NCI-H1436 treated with DMSO at 0.1 percent for 48 hours (cell line): Measurements from ENCODE around the gene CFL1.

Experiments
- DNase-seq: peaks from one replicate; lab custom pipeline; 2025; lab: John Stamatoyannopoulos, UW

CFL1 gene

DNA sequence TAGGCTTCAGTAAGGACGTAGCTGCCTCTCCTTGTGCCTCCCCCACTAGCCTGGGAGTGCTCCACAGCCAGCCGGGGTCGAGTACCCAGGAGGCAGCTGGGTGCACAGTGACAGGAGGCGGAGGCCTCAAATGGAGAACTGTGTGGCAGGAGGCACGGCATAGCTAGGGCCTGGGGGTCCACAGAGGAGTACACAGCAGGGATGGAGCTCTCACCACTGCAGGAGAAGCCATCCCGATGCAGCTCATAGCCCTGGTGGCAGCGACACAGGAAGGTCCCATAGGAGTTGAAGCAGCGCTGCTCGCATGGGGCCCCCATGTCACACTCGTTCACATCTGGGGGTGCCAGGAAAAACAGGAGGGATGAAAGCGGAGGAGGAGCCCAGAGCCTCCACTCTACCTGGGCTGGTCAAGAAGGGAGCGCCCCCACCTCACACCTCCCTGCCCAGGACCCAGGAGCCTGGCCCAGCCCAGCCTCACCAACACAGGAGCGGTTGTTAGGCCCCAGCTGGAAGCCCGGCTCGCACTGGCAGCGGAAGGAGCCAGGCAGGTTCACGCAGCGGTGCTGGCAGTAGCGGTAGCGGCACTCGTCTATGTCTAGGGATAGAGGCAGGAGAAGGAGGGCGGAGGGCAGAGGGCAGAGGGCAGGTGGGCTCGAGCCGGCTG is 11.8 kb upstream of the CFL1 start:
- DNase-seq: no peak

DNA sequence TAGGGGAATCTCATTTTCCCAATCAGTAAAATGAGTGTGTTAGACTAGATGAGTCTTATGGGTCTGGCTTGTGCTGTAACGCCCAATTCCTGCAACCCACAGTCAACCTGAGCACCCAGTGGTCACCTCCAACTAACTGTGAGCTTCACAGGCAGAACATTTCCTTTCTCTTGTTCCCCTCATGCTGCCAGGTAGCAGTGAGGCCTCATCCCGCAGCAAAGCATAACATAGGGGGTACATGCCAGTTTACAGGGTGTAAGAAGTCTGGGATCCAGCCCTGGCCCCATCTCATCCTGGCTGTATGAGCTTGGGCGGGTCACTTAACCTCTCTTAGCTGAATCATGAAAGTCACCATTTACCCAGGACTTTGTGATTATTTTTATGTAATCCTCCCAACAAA is 10.9 kb upstream of the CFL1 start:
- DNase-seq: no peak

DNA sequence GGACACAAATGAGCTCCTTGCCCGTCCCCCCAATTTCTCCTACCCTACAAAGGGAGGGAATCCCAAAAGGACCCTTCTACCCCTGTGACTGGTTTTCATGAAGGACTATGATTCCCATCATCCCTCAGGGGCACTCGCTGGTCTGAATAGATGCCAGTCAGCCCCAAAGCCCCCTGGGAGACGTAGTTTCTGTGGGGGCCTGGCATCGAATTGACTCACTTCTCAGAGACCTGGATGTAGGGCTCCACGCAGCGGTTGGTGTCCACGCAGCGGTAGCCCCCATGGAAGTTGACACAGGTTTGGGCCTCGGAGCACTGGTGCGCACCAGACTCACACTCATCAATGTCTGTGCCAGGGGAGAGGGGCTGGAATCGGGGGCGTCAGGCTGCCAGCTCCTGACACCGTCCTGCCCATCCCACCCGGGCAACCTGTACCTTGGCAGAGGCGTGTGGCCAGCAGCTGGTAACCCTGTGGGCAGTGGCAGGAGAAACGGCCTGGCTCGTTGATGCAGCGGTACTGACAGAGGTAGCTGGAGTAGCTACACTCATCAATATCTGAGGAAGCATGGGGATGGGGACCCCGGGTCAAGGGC is 10.2 kb upstream of the CFL1 start:
- DNase-seq: no peak

DNA sequence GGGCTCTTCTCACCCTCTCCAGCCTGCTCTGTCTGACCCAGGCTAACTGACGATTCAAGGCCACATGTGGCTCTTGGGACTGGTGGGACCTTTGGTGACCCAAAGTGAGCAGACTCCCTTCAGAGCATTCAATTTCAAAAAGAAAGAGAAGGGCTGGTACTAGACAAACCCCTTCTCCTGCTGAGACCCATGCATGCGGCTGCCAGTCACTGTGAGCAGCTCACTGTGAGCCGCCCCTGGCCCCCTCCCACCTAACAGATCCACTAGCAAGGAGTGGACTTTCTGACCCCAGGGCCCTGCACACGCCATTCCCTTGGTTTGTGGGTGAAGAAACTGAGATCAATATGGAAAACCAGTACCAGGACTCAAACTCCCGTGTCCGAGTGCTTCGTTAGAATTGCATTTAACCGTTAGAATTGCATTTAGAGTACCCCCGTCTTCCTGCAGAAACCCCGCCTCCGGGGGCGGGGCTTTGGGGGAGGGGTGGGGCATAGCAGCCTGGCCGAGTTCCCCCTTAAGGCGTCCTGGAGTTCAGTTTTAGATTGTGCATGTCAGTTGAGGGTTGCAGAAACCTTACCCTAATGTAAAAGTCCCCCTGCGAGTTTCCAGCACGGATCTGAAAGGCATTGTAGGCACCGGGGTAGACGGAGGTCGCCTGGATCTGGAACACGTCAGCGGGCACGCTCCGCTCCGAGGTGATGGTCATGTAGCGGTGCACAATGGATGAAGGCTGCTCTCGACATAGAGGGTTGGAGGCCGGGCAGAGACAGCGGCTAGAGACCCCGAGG is 9.5 kb upstream of the CFL1 start:
- no peak for DNase-seq

DNA sequence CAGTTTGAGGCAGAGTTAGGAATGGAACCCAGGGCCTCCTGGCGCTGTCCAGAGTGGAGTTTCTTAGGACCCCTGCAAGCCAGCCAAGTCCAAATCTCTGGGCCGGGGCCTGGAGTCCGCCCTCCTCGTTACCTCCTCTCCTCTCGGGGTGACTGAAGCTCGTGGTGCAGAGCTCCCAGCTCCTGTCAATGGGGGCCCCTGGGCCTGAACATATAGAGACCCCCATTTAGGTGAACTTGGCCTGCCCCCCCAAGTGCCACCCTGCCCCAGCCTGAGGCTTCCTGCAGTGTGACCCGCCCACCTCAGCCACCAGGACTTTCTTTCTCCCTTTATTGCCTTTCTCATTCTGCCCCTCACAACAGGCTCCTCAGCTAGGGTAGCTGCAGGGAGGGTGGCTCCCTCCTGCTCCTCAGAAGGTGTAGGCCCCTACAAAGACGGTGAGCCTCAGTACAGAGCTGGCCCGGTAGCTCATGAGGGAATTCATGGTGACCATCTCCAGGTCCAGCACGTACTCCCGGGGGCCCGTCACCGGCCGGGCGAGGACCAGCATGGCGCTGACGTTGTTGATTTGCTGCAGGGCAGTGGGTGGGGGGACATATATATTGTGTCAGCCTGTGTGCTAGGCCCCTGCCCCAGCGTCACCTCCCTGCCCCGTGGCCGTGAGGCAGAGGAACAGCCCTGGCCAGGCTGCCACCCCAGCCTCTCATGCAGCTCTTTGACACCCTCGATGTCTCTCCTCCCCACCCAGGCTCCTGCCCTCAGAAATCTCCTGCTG is 8.7 kb upstream of the CFL1 start:
- no peak for DNase-seq

DNA sequence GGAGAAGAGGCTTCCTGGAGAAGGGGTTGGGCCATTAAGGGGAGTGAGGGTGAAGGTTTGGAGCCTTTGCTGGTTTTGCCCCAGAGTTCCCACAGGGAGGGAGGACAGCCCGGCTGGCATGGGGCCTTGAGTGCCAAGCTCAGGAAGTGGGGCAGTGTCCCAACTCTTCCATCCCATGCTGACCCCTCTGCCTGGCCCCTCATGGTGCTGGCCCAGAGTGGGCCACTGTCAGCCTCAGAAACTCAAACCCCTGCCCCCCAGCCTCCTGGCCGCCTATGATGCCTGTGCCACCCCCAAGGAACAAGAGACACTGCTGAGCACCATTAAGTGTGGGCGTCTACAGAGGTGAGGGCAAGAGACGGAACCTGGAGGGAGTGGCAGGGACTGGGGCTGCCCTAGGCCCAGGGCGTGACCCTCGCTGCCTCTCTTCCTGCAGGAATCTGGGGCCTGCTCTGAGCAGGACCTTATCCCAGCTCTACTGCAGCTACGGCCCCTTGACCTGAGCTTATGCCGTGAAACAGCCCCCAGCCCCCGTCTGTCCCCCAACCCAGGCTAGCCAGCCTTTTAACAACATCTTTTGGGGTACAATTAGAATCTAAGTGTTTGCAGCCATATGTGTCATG is 7.7 kb upstream of the CFL1 start:
- DNase-seq: no peak

DNA sequence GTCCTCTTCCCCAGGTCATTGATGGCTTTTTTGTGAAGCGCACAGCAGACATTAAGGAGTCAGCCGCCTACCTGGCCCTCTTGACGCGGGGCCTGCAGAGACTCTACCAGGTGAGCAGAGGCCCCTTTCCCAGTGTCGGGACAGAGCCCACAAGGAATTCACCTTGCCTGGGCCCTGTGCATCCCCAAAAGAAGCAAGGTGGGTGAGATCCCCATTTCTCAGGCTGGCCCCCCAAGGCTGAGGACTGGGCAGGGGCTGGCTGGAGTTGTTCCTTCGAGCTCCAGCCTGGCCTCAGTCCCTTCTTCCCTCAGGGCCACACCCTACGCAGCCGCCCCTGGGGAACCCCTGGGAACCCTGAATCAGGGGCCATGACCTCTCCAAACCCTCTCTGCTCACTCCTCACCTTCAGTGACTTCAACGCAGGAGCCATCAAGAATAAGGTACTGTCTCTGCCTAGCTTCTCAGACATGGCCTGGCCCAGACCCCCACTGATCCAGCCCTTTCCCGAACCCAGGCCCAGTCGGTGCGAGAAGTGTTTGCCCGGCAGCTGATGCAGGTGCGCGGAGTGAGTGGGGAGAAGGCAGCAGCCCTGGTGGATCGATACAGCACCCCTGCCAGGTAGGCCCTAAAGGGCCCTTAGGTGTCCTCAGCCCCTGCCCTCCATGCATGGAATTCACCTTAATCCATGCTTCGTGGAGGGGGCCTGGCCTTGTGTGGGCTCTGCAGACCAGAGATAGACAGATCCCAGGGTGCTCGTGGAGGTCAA is 6.9 kb upstream of the CFL1 start:
- no peak for DNase-seq

DNA sequence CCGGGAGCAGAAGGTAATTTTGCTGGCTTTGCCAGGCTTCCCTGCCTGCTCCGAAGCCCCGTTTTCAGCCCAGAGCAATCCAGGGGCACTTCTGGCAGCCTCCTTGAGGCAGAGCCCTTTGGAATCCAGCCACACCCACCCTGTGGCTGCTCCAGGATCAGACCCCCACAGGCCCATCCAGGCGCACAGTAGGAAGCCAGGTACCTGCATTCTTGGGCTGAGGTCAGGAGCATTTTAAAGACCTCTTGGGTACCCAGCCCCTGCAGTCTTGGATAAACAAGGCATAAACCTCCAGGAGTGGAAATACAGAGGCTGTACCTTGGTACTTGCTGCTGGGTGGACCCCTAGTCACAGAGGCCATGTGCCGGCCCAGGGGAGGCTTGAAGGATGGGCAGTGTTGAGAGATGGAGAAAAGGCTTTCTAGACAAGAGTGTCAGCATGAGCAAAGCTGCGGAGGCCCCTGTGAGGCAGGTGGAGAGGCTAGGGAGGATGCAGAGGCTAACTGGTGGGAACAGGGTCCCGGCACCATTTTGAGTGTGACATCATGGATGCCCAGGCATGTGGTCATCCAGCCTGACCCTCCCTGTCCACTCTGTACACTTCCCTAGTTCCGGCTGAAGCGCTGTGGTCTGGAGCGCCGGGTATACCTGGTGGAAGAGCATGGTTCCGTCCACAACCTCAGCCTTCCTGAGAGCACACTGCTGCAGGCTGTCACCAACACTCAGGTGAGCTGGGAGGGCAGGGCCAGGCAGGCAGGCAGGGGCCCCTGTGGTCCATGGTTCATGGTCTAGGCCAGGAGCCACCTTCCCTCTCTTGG is 6.1 kb upstream of the CFL1 start:
- no peak for DNase-seq

DNA sequence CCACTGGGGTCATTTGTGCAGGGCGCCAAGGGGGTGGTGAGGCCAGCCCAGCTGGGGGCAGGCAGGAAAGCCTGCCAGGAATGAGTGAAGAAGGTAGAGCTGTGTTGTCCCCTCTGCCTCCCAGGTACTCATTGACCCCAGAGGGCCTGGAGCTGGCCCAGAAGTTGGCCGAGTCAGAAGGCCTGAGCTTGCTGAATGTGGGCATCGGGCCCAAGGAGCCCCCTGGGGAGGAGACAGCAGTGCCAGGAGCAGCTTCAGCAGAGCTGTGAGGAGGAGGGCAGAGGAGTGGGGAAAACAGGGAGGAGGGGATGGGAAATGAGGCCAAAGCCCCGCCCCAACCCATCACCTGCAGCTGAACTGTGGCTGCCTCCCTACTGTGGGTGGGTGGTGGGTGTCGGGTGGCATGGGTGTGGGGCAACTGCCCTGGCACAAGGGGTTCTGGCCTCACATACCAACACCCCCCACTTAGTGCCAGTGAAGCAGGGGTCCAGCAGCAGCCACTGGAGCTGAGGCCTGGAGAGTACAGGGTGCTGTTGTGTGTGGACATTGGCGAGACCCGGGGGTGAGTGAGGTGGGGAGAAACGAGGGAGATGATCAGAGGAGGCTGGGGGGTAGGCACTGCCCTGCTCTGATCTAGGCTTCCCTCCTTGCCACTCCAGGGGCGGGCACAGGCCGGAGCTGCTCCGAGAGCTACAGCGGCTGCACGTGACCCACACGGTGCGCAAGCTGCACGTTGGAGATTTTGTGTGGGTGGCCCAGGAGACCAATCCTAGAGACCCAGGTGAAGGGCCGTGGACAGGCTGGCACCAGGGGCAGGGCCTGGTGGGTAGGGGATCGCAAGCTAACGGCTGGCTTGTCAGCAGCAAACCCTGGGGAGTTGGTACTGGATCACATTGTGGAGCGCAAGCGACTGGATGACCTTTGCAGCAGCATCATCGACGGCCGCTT is 5.2 kb upstream of the CFL1 start:
- no peak for DNase-seq

DNA sequence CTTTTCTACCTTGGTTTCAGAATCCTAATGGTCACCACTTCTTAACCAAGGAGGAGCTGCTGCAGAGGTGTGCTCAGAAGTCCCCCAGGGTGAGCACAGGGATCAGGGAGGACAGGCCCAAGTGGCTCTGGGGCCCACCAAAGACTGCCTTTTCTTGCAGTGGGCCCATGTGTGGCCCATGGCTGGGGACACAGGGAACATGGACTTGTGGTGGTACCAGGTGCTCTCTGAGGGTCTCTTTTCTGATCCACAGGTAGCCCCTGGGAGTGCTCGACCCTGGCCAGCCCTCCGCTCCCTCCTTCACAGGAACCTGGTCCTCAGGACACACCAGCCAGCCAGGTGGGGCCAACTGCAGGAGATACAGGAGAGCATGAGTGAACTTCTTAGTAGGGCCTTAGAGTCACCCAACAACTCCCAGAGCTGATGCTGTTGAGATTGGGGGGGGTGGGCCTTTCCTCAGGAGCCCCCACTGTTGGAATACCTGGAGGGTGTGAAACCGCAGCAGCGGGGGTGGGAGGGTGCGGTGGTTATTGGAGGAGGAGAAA is 4.3 kb upstream of the CFL1 start:
- no peak for DNase-seq

DNA sequence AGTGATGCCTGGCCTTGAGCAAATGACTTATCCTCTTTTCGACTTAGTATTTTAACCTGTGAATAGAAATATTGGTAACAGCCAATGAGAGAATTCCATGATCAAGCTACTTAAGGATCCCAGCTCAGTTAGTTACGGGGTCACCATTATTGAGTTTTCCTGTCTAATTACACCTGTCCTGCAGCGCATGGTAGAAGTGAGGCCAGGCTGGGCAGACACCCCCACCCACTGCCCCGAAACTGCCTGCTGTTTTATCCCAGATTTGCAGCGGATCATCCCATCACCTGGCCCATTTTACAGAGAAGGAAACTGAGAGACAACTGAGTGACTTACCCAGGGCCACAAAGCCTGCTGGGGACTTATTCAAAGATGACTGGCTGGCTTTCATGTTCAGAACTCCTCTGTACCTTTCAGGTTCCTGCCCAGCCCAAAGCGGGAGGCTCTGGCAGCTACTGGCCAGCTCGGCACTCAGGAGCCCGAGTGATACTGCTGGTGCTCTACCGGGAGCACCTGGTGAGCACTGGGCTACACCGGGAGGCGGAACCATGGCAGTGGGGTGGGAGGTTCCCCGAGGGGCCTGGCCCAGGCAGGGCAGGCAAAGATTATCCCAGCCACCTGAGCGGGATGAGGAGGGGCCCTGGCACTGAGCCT is 3.7 kb upstream of the CFL1 start:
- DNase-seq: no peak

DNA sequence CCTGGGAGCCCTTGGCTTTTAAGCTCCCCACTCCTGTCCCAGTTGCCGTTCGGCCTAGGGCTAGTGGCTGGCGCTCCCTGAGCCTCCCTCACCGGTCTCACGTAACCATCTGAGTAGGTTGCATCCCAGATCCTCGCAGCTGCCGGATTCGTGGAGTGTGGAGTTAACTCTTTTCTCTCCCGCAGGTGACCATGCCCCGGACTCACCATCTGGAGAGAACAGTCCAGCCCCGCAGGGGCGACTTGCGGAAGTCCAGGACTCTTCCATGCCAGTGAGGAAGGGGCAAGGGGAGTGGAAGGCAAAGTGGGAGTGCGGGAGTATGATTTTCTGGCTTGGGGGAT is 3.2 kb upstream of the CFL1 start:
- no peak for DNase-seq

DNA sequence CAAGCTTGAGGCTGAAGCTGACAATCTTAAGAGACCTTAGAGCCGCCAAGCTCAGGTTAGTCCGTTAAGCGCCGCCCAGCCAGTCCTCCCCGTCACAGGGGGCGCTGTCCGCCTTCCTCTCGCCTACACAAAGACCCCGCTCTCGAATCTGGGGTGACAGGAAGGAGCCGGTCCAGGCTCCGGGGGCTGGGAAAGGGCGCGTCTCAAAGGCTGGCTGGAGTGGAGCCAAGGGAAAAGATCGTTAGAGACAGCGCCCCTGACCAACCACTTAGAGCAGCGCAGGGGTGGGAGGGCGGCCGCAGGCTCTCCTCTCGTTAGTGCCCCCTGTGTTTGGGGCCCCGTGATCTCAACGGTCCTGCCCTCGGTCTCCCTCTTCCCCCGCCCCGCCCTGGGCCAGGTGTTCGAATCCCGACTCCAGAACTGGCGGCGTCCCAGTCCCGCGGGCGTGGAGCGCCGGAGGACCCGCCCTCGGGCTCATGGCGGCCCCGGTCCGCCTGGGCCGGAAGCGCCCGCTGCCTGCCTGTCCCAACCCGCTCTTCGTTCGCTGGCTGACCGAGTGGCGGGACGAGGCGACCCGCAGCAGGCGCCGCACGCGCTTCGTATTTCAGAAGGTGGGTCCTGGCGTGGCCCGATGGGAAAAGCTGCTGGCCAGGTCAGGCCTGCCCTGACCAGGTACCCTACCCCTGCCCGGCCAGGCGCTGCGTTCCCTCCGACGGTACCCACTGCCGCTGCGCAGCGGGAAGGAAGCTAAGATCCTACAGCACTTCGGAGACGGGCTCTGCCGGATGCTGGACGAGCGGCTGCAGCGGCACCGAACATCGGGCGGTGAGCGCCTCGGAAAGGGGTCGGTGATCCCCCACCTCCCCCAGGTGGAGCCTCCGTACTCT is 2.5 kb upstream of the CFL1 start, which contains the start of gene MUS81:
MUS81 (plus strand) TSS at position 156 of the 887 bp plus-strand sequence; CDS start at position 477, 321 bp downstream.
- peak; percentile 76 for DNase-seq

DNA sequence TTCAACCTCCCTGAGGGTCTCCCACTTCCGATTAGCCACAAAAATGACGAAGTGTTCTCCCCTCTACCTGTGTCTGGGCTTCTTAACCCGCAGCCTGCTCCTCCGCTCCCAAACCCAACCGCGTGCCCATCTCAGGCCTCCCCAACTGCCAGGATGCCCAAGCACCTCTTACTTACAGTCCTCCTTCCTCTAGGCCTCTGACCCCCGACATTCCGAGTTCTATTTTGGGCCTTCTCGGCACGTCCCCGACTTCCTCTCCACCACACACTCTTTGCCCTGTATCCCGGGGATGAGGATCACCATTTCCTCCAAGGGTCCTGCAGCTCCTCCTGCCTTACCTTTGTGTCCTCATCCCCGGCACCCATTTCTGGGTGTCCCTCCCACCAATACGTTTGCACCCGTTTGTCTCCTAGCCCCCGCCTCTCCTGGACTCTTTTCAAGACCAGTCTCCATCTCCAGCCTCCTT is 1.9 kb upstream of the CFL1 start:
- no peak for DNase-seq

DNA sequence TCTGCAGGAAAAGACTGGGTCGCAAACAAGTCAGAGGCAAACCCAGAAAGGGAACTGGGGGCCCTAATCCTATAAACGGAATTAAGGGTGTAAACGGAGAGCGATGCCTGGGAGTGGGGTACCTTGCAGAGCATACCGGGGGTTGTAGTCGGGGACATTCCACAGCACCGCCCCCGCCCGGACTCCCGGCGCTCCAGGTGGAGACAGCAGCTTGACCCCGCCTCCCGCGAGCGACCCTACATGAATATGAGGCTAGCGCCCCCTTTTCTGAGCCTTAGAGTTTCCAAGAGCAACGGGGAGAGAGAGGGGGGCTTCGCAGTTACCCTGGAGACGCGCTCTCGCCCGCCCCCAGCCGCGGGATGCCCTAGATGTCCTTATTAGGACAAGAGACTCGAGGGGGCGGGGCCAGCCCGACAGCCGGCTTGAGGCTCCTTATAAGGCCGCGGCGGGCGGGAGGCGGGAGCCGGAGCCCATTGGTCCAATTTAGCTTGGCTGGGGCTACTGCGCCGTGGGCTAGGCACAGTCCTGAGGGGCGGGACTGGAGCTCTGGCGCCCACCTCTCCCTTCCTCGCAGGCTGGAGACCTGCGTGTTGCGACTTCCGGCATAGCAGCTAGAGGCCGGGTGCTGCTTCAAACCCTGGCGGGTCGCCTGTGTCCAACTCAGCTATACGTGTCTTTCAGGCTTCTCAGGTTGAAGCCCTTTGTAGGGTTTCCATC is 1.3 kb upstream of the CFL1 start:
- peak; percentile 96 for DNase-seq

DNA sequence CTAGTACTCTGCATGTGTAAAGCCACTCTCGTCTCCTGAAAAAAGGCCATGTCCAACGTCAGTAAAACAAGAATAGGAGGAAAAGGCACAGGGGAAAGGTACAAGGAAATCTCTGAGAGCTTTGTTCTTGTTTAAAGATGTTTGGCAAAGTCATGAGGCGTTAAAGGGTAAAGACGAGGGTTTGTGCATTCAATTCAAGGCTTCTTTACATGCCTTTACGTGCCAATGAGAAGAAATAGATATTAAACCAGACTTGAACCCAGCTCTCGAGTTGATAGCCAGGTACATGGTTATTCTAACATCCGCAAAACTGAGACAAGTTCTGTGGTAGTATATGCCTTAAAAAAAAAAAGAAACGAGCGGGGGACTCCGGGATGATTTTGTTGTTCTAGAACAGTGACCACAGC is 704 bp upstream of the CFL1 start:
- DNase-seq: no peak

DNA sequence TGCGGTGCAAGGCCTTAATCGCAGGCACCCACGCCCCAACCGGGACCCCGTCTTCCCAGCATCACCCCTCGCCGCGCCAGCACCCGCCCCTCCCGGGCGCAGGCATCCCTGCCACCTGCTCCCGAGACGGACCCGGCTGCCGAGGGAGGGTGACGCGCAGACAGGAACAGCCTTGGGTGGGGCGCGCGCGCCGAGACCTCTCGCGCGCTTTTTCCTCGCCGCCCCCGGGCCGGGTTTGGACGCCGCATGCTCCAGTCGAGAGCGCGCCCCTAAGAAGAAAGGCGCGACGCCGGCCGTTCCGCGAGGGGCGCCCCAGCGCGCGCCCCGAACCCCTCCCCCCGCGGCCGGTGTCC is 504 bp downstream of the CFL1 start:
- no peak for DNase-seq
